KG1 (cell line): ENCODE data around the gene GPRIN1.
"Not testable (repeated sequence)": the region's sequence is repeated elsewhere in the genome, so short reads cannot be mapped to it uniquely, and the experiment has no call there.

Source experiments
- DNase-seq: peaks from one replicate; lab custom pipeline; 2025; lab: John Stamatoyannopoulos, UW

GPRIN1 gene

DNA sequence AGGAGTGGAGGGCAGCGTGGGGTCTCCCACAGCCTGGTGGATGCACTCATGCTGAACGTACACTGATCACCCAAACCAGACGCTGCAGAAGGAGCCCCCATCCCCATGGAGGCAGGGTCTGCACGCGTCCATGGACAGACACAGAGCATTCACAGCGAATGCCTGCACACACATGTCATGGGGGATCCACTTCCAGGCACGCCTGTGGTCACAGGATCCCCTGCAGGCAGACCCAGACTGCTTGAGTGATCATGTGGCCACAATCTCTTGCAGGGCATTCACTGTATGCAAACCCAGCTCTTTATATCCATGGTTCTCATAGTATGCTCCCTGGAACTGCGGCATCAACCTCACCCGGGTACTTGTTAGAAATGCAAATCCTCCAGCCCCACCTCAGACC lies 15.0 kb upstream of the GPRIN1 start:
- DNase-seq: no peak

DNA sequence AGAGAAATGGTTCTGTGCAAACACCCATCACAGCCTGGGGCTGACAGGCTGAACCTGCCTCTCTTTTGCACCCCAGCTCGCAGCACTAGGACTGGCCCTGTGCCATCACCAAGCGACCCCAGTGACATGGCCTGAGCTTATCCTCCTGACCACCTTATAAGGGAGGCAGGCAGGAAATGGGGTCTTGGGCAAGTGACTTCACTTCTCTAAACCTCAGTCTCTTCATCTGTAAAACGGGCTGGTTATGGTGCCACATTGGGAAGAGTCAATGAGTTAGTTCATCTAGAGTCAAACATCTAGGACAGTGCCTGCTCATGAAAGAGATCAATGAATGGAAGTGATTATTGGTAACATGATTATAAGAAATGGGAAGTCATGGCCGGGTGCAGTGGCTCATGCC lies 14.2 kb upstream of the GPRIN1 start:
- DNase-seq: no peak

DNA sequence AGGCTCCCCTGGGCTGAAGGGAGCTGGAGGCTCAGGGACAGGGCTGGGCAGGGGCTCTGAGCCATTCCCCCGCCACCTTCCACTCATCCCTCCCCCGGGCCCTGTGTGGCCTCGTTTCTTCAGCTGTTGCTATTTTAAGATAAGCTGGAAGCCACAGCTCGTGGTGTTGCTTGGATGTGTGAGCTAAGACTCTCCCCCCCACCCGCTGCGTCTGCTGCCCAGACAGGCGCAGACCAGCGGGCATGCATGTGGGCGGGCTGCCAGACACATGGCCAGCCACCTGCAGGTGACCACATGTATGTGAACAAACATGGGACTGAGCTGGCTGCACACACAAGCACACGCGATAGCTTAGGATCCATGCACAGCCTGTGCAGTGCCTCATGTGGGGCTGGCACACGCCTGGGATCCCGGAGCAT lies 11.7 kb upstream of the GPRIN1 start:
- no peak for DNase-seq

DNA sequence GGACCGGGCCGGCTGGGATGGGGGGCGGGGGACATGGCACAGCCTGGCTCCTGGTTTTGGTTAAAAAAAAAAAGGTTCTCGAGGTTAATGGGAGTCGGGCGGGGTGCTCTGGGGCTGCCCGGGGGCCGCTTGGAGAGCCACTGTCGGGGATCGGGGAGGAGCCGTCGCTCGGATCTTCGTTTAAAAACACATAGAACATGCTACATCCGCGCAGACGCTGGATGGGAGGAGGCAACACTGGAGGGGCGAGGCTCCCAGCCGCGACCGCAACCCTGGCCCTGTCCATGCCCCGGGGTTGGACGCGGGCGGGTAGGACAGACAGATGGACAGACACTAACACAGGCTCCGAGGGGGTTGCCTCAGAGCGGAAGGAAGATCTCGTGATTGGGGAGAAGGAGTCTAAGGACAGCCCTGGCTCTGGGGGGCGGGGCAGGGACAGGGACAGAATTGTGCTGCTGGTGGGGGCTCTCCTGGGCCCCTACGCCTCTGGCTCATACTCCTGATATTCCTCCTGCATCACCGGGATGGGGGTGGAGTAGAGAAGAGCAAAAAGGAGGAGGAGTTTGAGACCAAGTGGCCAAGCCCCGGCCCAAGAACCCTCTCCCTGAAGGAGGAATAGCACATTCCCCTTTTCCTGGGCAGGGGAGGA lies 10.5 kb upstream of the GPRIN1 start:
- DNase-seq: no peak

DNA sequence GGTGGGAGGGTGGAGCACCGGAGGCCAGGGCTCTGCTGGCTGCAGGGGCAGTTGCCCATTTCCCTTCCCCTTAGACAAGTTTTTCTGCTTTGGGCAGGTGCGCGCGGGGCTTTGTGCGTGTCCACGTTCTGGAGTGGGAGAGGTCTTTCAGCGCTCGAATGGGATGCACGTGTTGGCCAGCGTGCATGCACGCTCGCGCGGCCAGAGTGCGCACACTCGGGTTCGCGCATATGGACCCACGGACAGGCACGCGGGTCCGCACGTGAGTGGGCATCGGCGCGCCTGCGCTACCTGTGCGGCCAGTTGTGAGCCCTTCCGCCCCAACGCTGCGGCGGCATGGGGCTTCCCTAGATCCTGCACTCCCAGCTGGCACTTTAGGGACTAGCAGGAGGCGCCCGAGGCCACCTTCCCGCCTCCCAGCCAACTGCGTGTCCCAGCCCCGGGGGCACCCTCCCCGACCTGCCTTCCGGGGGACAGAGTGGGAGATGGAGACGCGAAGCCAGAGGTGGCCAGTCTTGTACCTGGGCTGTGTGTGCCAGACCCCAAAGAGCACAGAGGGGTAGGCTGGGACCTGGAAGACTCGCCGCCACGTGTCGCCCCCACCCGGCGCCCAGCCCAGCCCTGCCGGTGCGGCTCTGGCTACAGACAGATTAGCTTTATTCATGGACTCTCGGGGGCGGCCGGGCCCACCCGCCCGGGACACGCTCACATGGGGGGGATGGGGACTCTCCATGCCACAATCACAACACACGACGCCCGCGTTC lies 9.8 kb upstream of the GPRIN1 start:
- no peak for DNase-seq

DNA sequence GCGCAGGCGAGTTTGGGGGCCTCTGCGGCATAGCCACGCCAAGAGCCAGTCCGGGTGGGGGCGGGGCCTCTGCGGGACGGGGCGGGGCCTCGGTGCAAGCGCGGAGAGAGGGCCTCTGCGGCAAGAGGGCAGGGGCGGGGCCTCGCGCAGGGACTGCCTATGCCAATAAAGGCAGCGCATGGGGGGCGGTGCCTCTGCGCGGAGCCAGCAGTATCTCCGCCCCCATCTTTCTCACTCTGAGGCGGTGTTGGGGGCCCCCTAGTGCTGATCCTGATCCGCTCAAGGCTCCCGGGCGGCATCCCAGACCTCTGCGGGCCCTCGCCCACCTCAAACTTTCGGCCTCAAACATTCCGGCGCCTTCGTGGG lies 9.2 kb upstream of the GPRIN1 start:
- DNase-seq: no peak

DNA sequence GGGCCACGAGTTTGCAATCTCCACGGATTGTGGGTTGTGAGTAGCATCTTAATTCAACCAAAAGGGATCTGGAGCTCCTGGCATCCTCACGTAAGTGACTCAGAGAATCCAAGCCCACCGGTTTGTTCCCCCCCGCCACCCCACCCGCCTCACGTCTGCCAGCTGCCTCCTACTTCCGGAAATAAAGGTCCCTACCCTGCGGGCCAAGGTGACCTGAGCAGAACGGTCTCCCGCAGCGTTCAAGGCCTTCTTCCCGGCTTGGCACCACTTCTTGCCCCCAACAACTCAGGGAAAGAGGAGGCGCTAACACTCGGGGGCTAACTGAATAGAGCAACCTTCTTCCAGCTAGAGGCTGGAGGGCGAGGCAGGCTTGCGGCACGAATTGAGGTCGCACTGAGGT lies 8.8 kb upstream of the GPRIN1 start:
- DNase-seq: no peak

DNA sequence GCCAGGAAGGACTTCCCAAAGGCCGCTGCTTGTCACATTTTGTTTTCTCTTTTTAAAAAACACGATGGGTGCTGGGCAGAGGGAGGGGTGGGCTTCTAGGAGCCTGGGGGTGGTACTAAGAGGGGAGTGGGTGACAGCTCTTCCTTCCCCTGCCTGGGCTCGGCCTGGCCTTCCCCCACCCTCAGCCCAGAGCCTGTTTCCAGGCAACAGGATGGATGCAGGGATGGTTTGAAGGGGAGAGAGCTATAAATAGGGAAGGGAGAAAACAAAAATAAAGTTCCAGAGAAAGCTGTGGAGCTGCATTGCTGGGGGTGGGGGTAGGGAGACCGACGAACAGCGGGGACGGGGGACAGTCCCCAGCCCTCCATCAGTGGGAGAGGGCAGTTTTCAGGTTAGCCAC lies 6.6 kb upstream of the GPRIN1 start:
- no peak for DNase-seq

DNA sequence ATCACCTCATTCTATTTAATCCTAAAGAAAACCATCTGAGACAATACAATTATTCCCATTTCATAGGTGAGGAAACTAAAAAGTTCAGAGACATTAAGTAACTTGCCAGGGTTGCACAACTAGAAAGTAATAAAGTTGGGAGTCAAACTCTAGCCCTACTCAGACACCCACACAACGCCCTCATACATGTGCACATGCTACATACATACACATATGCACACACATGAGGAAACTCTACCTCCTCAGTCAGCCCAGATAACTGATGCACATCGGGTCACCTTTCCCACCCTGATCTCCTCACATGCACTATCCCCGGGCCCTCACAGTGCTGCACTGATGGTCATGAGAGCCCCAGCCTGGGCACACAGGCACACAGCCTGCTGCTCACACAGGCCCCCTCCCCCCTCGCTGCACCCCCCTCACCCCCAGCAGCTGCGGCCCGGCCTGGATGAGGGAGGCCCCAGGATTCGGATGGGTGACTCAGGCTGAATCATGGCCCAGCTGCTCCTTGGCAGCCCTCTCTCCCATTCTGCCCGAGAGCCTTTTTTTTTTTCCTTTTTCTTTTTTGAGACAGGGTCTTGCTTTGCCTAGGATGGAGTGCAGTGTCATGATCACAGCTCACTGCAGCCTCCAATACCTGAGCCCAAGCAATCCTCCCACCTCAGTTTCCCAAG lies 5.0 kb upstream of the GPRIN1 start:
- no peak for DNase-seq

DNA sequence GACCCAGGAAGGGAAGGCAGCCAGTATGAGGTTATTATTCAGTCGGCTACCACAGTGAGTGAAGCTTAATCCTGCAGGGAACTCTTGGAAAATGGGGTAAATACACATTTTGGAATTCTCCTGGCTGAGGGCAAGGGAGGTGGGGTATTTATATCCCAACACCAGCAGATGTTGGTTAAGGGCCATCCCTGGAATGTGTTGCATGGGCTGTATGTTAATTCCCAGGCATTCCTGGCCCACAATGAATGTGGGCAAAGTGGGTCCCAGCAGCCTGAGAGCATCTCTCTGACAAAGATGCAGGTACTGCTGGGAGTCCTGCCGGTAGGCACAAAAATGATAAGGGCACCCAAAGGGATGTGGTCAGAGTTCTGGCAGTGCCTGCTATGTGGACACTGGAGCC lies 2.9 kb upstream of the GPRIN1 start:
- no peak for DNase-seq

DNA sequence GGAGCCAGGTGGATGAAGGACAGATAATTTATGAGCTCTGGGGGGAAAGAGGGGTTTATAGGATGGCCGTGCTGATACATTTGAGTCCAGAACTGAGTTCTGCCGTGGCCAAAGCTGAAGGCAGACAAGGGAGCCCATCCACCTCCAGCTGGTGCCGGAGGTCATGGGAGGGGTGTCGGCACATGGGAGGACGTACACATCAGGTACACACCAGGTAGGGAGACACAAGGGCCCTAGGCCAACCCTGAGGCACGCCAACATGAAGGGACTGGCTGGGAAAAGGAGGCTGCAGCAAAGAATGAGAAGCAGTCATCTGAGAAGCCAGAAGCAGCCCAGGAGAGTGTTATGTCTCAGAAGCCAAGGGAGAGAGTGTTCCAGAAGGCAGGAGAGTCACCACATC lies 2.1 kb upstream of the GPRIN1 start:
- no peak for DNase-seq

DNA sequence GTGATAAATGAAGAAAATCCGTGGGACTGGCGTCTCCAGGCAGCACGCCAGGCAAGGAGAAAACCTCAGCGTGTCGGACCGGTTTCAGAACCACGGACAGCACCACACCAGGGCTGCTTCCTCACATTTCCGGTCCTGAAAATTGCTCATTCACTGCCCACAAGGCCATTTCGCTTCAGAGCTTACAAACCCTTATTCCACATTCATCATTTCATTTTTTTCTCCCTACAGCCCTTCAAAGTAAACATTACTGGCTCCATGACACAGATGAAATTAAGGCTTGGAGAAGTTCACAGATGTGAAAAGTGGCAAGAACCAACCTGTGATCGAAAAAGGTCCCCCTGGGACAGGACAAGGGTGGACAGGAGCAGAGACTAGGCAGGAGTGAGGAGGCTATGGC lies 1.5 kb upstream of the GPRIN1 start:
- peak; percentile 8 for DNase-seq

DNA sequence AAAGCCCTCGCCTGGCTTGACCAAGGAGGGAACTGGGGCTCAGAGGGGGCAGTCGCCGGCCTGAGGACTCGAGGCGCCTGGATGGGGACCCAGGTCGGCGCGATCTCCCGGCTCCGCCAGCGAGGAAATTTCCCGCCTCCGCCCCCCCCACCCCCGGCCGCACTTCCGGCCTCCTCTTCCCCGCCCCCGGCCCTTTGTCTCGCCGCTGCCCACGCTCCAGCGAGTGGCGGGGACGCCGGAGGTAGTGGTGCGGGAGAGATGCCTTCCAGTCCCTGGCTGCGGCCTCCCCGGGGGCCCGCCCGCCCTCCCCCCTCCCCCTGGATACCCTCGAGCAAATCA lies 448 bp upstream of the GPRIN1 start:
- no peak for DNase-seq

DNA sequence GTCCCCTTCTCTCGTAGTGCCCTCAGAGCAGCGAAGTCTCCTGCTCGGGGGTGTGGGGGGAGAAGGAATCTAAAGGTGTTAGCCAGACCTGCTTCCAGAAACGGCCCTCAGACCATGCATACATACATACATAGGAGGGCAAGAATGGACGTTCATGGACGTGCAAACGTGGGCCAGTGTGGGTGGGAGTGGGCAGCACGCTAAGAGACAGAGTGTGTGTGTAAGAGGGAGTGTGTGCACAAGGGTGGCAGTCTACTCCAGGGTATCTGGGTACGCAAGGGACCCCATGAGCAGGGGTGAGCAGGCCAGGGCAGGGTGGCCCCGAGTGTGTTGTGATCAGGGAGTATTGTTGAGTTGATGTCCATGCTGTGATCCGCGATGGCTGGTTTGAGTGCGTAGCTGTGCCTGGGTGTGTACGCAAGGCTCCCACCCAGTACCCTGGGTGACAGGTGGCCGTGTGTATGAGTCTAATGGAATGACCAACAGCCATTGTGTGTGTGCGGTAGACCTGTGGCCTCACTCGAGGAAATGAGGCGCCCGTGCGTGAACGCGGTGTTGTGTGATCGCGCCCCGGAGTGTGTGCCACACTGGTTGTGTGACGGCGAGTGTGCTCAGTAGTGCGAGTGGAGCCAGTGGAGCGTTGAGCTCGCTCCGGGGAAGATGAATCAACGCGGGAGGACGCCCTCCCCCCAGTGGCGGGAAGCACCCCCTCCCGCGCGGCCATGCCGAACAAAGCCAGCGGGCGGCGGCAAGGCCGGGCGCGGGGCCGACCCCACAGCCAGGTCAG lies 826 bp downstream of the GPRIN1 start:
- DNase-seq: no peak

DNA sequence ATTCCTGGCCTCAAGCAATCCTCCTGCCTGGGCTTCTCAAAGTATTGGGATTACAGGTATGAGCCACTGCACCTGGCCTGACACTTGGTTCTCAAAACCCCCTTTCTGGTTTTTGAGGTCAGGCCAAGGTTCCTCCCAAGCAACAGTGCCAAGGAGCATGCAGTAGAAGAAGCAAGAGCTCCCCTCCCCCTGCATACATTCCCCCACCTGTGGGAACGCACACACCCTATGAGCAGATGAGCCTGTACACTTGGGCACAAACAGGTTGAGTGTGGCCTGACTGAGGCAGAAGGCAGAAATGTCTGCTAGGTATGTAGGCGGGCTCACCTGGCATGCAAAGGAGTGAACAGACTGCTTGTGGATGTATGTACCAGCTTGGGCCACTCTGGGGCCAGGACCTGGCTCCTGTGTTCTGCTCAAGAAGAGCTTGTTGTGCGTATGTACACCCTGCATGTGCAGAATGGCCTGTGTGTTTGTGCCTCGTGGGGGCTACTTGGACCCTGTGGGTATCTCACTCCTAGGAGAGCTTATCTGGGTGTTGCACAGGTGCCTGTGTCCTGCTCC lies 1.7 kb downstream of the GPRIN1 start:
- DNase-seq: no peak

DNA sequence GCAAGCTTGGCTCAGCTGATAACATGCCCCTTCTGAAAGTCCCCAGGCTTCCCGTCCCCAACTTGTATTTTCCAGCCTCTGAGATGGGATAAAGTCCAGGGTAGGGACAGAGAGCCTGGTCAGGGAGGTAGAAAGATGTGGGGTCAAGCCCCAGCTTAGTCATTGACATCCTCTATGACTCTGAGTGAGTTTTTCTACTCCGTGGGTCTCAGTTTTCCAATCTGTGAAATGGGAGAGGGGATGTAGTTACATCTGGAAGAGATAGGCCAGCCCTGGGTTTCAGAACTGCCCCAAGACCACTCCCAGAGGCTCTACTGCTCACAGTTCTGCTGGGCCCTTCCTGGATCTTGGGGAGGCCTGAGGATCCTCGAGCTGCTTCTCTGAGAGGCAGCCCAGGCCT lies 3.1 kb downstream of the GPRIN1 start:
- no peak for DNase-seq

DNA sequence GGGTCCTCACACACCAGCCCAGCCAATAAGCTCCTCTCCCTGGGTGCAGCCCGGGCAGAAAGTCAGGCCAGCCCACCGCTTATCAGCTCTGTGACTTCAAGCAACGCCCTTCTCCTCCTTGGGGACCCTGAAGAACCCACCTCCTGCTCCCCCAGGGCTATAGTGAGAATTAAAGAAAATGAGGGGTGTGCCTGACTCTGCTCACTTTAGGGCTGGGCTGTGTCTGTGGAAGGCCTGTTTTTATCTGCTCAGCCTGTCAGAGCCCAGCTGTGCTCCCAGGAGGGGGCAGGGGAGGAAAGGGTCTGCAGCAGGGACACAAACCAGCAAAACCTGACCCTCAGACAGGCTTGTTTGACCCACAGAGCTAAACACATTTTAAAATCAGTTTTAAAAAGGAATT lies 3.9 kb downstream of the GPRIN1 start:
- no peak for DNase-seq

DNA sequence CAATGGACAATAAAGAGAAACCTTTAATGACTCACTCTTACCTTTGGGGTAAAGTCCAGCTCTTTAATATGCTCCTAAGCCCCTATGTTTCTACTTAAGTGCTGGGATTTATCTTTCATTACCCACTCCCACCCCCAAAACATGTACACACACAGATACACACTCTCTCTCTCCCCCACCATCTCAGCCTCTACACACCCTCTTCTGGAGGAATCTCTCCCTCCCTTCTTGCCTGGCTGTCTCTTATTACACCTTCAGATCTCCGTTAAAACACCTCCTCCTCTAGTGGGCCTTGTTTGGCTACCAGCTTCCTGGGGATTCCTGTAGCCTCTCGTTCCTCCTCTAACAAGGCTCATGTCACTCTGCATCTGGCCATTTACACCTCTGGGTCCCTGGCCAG lies 6.9 kb downstream of the GPRIN1 start:
- DNase-seq: no peak

DNA sequence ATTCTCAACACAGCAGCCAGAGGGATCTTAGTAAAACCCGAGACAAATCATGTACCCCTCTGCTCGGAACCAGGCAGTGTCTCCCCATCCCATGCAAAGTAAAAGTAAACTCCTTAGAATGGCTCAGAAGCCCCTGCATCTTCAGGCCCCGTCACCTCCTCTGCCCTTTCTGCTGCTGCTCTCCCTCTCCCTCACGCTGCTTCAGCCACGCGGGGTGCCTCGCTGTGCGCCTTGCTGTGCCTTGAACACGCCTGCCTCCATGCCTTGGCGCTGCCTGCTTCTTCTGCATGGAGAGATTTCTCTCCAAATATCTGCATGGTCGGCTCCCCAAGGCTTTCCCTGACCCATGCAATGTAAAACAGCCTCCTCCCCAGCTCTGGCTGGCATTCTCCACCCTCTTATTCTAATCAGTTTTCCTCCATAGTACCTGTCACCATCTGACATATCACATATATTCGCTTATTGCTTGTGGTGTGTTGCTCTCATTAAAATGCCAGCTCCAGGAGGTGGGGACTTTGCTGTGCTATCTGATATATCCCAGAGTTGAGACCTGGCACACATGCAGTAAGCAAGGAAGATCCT lies 8.0 kb downstream of the GPRIN1 start:
- no peak for DNase-seq

DNA sequence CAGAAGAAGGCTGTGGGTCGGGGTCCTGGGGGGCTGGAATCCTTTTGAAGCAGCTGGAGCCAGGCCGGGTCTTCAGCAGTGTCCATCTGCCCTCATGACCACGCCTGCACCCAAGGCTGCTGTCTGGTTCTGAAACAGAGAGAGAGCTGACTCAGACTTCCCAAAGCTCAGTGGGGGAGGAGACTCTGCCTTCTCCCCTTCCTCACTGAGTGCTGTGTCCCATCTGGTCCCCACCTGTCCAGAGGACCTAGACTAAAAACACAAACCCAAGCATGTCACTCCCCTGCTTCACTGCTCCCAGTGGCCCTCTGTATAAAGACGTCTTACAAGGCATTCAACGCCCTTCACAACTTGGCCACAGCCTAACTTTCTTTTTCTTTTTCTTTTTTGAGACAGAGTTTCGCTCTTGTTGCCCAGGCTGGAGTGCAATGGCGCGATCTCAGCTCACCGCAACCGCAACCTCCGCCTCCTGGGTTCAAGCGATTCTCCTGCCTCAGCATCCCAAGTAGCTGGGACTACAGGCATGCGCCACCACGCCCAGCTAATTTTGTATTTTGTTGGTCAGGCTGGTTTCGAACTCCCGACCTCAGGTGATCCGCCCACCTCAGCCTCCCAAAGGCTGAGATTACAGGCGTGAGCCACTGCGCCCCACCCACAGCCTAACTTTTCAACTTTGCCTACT lies 10.1 kb downstream of the GPRIN1 start:
- DNase-seq: not testable (repeated sequence)
